Measurements from ENCODE around the gene CTNND2. TPM values are rescaled to one million over a fixed set of nuclear protein-coding genes. Genes with fewer than 3 reads are reported as not detected.

The CTNND2 gene
- polyA plus RNA-seq, 1 of the 3 experiments (the other 2 are of a cell fraction): not detected

DNA sequence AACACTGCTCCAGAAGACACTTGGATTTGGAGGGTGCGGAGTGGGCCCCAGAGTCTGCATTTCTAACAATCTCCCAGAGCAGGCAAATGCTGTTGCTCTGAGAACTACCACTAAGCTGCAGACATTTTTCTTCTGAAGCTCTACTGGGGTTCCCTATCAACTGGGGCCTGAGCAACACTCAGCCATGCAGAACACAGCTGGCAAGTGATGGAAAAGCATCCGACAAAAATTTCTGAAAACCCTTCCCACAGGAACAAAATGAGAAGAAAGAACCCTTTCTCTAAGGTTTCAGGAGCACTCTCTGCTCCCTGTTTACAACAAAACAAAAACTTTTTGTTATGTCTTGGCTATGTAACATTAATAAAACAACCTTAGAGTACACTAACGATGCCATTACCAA is 516.9 kb downstream of the CTNND2 start:
- POLR2A ChIA-PET: no interaction called here
- 42% methylated on average over 3 of the region's 3 CpGs for WGBS (ENCODE audit: low lambda C conversion rate)
- TF ChIP-seq NFIC (IDR thresholded peaks at IDR 0.05; ENCODE audit: borderline replicate concordance) (no peak), MXI1 (IDR thresholded peaks at IDR 0.05; ENCODE audit: low read depth, low read length) (no peak), EP300 (IDR thresholded peaks at IDR 0.05; ENCODE audit: borderline replicate concordance in 1 of 2, low read depth in 1 of 2, low read length in 1 of 2) (no peak)

DNA sequence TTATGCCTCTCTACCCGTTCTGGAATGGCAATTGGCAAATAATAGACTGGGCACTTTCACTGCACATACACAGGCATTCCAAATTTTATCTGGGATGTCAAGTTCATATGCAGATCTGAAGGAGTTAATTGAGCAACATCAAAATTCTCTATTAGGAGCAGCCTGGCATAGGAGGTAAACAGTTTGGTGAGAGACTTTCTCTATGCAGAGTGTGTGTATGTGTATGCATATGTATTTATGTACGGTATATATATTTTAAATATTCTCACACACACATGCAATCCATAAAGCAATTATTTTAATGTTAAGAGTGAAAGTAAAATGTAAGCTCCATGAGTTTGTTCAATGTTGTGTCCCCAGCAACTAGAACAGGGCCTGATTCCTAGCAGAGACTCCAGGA is 517.8 kb downstream of the CTNND2 start:
- TF ChIP-seq GATA2 (CRISPR knock-in tag; IDR thresholded peaks at IDR 0.05) (no peak), SIN3A (IDR thresholded peaks at IDR 0.05; ENCODE audit: borderline replicate concordance, low read depth, low read length) (no peak), RFX5 (IDR thresholded peaks at IDR 0.05; ENCODE audit: low read length) (no peak), TEAD4 (IDR thresholded peaks at IDR 0.05; ENCODE audit: borderline replicate concordance, insufficient read depth) (no peak), RAD21 (IDR thresholded peaks at IDR 0.05; ENCODE audit: low read length) (no peak), ELF1 (IDR thresholded peaks at IDR 0.05) (no peak), YY1 (IDR thresholded peaks at IDR 0.05; ENCODE audit: low read depth) (no peak)
- H3K9me2 ChIP-seq: no peaks in the 10 kb centered on the region

More for the DNA sequence above, 516.9 kb downstream of the CTNND2 start:
- no peaks in the 10 kb centered on the region for H3K9me2 ChIP-seq
- no peak overlapping the region for H3K9ac ChIP-seq
- no peak overlapping the region for H3K4me2 ChIP-seq
- no peaks in the 10 kb centered on the region for H3K4me1 ChIP-seq (ENCODE audit: control insufficient read depth in 1 of 2, insufficient read depth in 2 of 2, low read depth in 1 of 2, low read length in 1 of 2)
- H3K9me3 ChIP-seq: no peaks in the 10 kb centered on the region
- peaks cover 28% of the 10 kb centered on the region for H3K27me3 ChIP-seq (ENCODE audit: insufficient read depth)
- CTCF ChIA-PET: interaction anchor here (0.8 kb wide), 2 partner anchors 11 to 416 kb away, joined by 3 to 4 read pairs; no protein-coding TSS in a partner anchor
- H3F3A ChIP-seq (replicated peaks; ENCODE audit: insufficient read depth): peaks cover 6% of the 10 kb centered on the region
- no peak overlapping the region for H3K27ac ChIP-seq (ENCODE audit: low read depth in 2 of 2, low read length in 1 of 2)
- DNase-seq: no peak
- no peaks in the 10 kb centered on the region for H3K36me3 ChIP-seq (replicated peaks in 1 of 2; ENCODE audit: control insufficient read depth in 1 of 2, insufficient read depth in 2 of 2, low read length in 1 of 2)
- no peak overlapping the region for H2AFZ ChIP-seq (ENCODE audit: low read depth)
- no peaks in the 10 kb centered on the region for H3K79me2 ChIP-seq (ENCODE audit: insufficient read depth)
- H3K4me3 ChIP-seq (ENCODE audit: low read depth in 2 of 2, low read length in 1 of 2): no peak overlapping the region
- H4K20me1 ChIP-seq (ENCODE audit: insufficient read depth): no peaks in the 10 kb centered on the region; the same call in 1 of the 2 replicates

DNA sequence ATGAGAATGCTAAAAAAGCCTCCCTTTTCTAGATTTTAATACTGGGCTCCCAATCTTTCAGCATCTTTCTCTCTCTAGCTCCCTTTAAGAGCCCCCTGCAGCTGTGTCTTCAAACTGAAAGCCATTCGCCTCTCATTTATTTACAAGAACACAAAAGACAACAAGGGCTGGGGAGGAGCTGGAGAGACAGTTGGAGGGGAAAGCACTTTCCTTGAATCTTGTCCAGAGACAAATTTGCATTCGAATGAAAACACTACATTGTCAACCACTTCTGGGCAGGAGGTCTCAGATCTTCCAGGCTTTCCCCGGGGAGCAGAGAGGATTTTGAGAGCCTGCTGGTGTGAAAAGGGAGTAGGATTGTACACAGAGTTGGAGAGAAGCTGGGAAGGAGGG is 518.3 kb downstream of the CTNND2 start:
- ChIA-PET CTCF (no interaction called here), POLR2A (no interaction called here)
- no peaks in the 10 kb centered on the region for H3K9me2 ChIP-seq
- H3K27ac ChIP-seq (ENCODE audit: low read depth in 2 of 2, low read length in 1 of 2): no peak overlapping the region
- no peaks in the 10 kb centered on the region for H3K4me1 ChIP-seq (ENCODE audit: control insufficient read depth in 1 of 2, insufficient read depth in 2 of 2, low read depth in 1 of 2, low read length in 1 of 2)
- TF ChIP-seq NRF1 (IDR thresholded peaks at IDR 0.05; ENCODE audit: low read depth, low read length) (no peak), FOXJ3 (CRISPR knock-in tag; IDR thresholded peaks at IDR 0.05) (no peak)
- no peaks in the 10 kb centered on the region for H3K9me3 ChIP-seq
- peaks cover 6% of the 10 kb centered on the region for H3F3A ChIP-seq (replicated peaks; ENCODE audit: insufficient read depth)
- no peak overlapping the region for H2AFZ ChIP-seq (ENCODE audit: low read depth)
- WGBS (ENCODE audit: low lambda C conversion rate): 12% methylated on average over 3 of the region's 3 CpGs
- H3K79me2 ChIP-seq (ENCODE audit: insufficient read depth): no peaks in the 10 kb centered on the region
- H3K4me2 ChIP-seq: no peak overlapping the region
- no peak for DNase-seq
- H3K4me3 ChIP-seq (ENCODE audit: low read depth in 2 of 2, low read length in 1 of 2): no peak overlapping the region
- no peaks in the 10 kb centered on the region for H3K36me3 ChIP-seq (replicated peaks in 1 of 2; ENCODE audit: control insufficient read depth in 1 of 2, insufficient read depth in 2 of 2, low read length in 1 of 2)
- H3K9ac ChIP-seq: no peak overlapping the region
- peaks cover 28% of the 10 kb centered on the region for H3K27me3 ChIP-seq (ENCODE audit: insufficient read depth)
- no peaks in the 10 kb centered on the region; the same call in 1 of the 2 replicates for H4K20me1 ChIP-seq (ENCODE audit: insufficient read depth)

More for the DNA sequence above, 517.8 kb downstream of the CTNND2 start:
- Histone ChIP-seq H3F3A (replicated peaks; ENCODE audit: insufficient read depth) (peaks cover 6% of the 10 kb centered on the region), H3K9ac (no peak overlapping the region), H3K4me2 (no peak overlapping the region), H3K36me3 (replicated peaks in 1 of 2; ENCODE audit: control insufficient read depth in 1 of 2, insufficient read depth in 2 of 2, low read length in 1 of 2) (no peaks in the 10 kb centered on the region), H4K20me1 (ENCODE audit: insufficient read depth) (no peaks in the 10 kb centered on the region; the same call in 1 of the 2 replicates), H3K4me3 (ENCODE audit: low read depth in 2 of 2, low read length in 1 of 2) (no peak overlapping the region), H3K27ac (ENCODE audit: low read depth in 2 of 2, low read length in 1 of 2) (no peak overlapping the region), H3K79me2 (ENCODE audit: insufficient read depth) (no peaks in the 10 kb centered on the region), H2AFZ (ENCODE audit: low read depth) (no peak overlapping the region), H3K9me3 (no peaks in the 10 kb centered on the region), H3K4me1 (ENCODE audit: control insufficient read depth in 1 of 2, insufficient read depth in 2 of 2, low read depth in 1 of 2, low read length in 1 of 2) (no peaks in the 10 kb centered on the region), H3K27me3 (ENCODE audit: insufficient read depth) (peaks cover 28% of the 10 kb centered on the region)
- no peak for DNase-seq
- 31% methylated on average over 2 of the region's 2 CpGs for WGBS (ENCODE audit: low lambda C conversion rate)
- POLR2A ChIA-PET: no interaction called here
- CTCF ChIA-PET: no interaction called here

Data from SK-N-SH (cell line).